MG63 (cell line): ENCODE measurements around the gene IL36G. TPM values are rescaled to one million over a fixed set of nuclear protein-coding genes. Genes with fewer than 3 reads are reported as not detected.
A peak's percentile ranks its signal among the peaks of the same experiment; 100 is the strongest.
"Not testable (repeated sequence)": the region's sequence is repeated elsewhere in the genome, so short reads cannot be mapped to it uniquely, and the experiment has no call there.

Experiments used
- DNase-seq: peaks from one replicate; pipeline ENCODE4 v3.0.0-alpha.2; 2020
- H3K27me3 ChIP-seq: fragments of 250-450 bp; sonication (Bioruptor Pico); 2 replicates; pipeline ENCODE4 v1.5.1; 2020; ENCODE audit warnings: mild to moderate bottlenecking, moderate library complexity
- H3K36me3 ChIP-seq: fragments of 250-450 bp; sonication (Bioruptor Pico); 2 replicates; pipeline ENCODE4 v1.5.1; 2020; ENCODE audit warnings: mild to moderate bottlenecking, moderate library complexity
- H3K4me3 ChIP-seq: fragments of 250-450 bp; sonication (Bioruptor Pico); 2 replicates; pipeline ENCODE4 v1.5.1; 2020; ENCODE audit warnings: mild to moderate bottlenecking, moderate library complexity
- H3K9me3 ChIP-seq: fragments of 250-450 bp; sonication (Bioruptor Pico); 2 replicates; pipeline ENCODE4 v1.5.1; 2020; ENCODE audit warnings: mild to moderate bottlenecking, moderate library complexity
- total RNA-seq: library from RNA; depleted of rRNA; stranded (reverse); fragments of >200 nt; shearing (Covaris generic); gene quantifications from 2 replicates; pipeline ENCODE4 v1.2.3, GENCODE V29; 2014; ENCODE audit warnings: low replicate concordance; rRNA removed

The IL36G gene
- not detected in 2 replicates for total RNA-seq

GRCh38 chr2:112977559-112978056, at the start of gene IL36G:
Gene IL36G, plus strand, starts transcription at chr2:112978006. Its CDS starts 633 bp downstream, at chr2:112978639.
- Histone ChIP-seq H3K36me3 (no peaks in the 10 kb centered on the region), H3K27me3 (peaks cover 2% of the 10 kb centered on the region; the same call in 1 of the 2 replicates), H3K9me3 (no peaks in the 10 kb centered on the region), H3K4me3 (no peak within 1 kb of the TSS)
- DNase-seq, result no peak

GRCh38 chr2:112933261-112933660, 44.5 kb upstream of the IL36G start:
- H3K4me3 ChIP-seq, result no peak overlapping the region
- no peak for DNase-seq
- H3K36me3 ChIP-seq, result no peaks in the 10 kb centered on the region
- H3K27me3 ChIP-seq, result no peaks in the 10 kb centered on the region
- H3K9me3 ChIP-seq, result no peaks in the 10 kb centered on the region

GRCh38 chr2:112934117-112934516, 43.7 kb upstream of the IL36G start:
- H3K4me3 ChIP-seq, H3K27me3 ChIP-seq, H3K9me3 ChIP-seq, H3K36me3 ChIP-seq, DNase-seq: not testable (repeated sequence)

GRCh38 chr2:112936927-112937232, 40.9 kb upstream of the IL36G start:
- Histone ChIP-seq H3K27me3 (no peaks in the 10 kb centered on the region), H3K4me3 (no peak overlapping the region), H3K36me3 (no peaks in the 10 kb centered on the region), H3K9me3 (no peaks in the 10 kb centered on the region)
- DNase-seq, result no peak

- Histone ChIP-seq H3K27me3 (no peaks in the 10 kb centered on the region), H3K36me3 (no peaks in the 10 kb centered on the region), H3K4me3 (no peak overlapping the region), H3K9me3 (no peaks in the 10 kb centered on the region)
- no peak for DNase-seq
Observed at GRCh38 chr2:112938904-112939303, 38.9 kb upstream of the IL36G start.

- DNase-seq, result no peak
- Histone ChIP-seq H3K9me3 (0 out of 2 replicates have a peak, but pooled peaks cover under 1% of the 10 kb centered on the region), H3K27me3 (no peaks in the 10 kb centered on the region), H3K36me3 (no peaks in the 10 kb centered on the region), H3K4me3 (no peak overlapping the region)
Observed at GRCh38 chr2:112939425-112939824, 38.4 kb upstream of the IL36G start.

GRCh38 chr2:112940859-112941625, 36.8 kb upstream of the IL36G start:
- H3K36me3 ChIP-seq, result no peaks in the 10 kb centered on the region

GRCh38 chr2:112941753-112942653, 35.8 kb upstream of the IL36G start:
- DNase-seq, result peak; percentile 67

More at GRCh38 chr2:112940859-112941625, 36.8 kb upstream of the IL36G start:
- no peak for DNase-seq
- no peak overlapping the region for H3K4me3 ChIP-seq
- H3K9me3 ChIP-seq, result peaks cover 7% of the 10 kb centered on the region
- H3K27me3 ChIP-seq, result no peaks in the 10 kb centered on the region

GRCh38 chr2:112942654-112943002, 35.2 kb upstream of the IL36G start:
- Histone ChIP-seq H3K9me3 (peaks cover 7% of the 10 kb centered on the region), H3K27me3 (no peaks in the 10 kb centered on the region), H3K4me3 (no peak overlapping the region), H3K36me3 (no peaks in the 10 kb centered on the region)
- DNase-seq, result no peak

More at GRCh38 chr2:112941753-112942653, 35.8 kb upstream of the IL36G start:
- no peaks in the 10 kb centered on the region for H3K36me3 ChIP-seq
- H3K27me3 ChIP-seq, result no peaks in the 10 kb centered on the region
- no peak overlapping the region for H3K4me3 ChIP-seq
- H3K9me3 ChIP-seq, result peaks cover 7% of the 10 kb centered on the region

GRCh38 chr2:112944971-112945370, 32.8 kb upstream of the IL36G start:
- Histone ChIP-seq H3K4me3 (no peak overlapping the region), H3K36me3 (no peaks in the 10 kb centered on the region), H3K27me3 (0 out of 2 replicates have a peak, but pooled peaks cover 2% of the 10 kb centered on the region), H3K9me3 (peaks cover 7% of the 10 kb centered on the region)
- no peak for DNase-seq

- Histone ChIP-seq H3K36me3 (no peaks in the 10 kb centered on the region), H3K4me3 (no peak overlapping the region), H3K9me3 (peaks cover 7% of the 10 kb centered on the region), H3K27me3 (peaks cover 2% of the 10 kb centered on the region; the same call in 1 of the 2 replicates)
- DNase-seq, result no peak
Observed at GRCh38 chr2:112946086-112946485, 31.7 kb upstream of the IL36G start.

GRCh38 chr2:112947374-112947773, 30.4 kb upstream of the IL36G start:
- Histone ChIP-seq H3K36me3 (no peaks in the 10 kb centered on the region), H3K4me3 (no peak overlapping the region), H3K9me3 (peaks cover 11% of the 10 kb centered on the region), H3K27me3 (peaks cover 2% of the 10 kb centered on the region; the same call in 1 of the 2 replicates)
- no peak for DNase-seq

- DNase-seq, result no peak
Observed at GRCh38 chr2:112949456-112949855, 28.4 kb upstream of the IL36G start.

GRCh38 chr2:112954364-112954763, 23.4 kb upstream of the IL36G start:
- Histone ChIP-seq H3K4me3 (no peak overlapping the region), H3K36me3 (no peaks in the 10 kb centered on the region), H3K9me3 (0 out of 2 replicates have a peak, but pooled peaks cover 3% of the 10 kb centered on the region), H3K27me3 (no peaks in the 10 kb centered on the region; the same call in 1 of the 2 replicates)
- no peak for DNase-seq

More at GRCh38 chr2:112949456-112949855, 28.4 kb upstream of the IL36G start:
- Histone ChIP-seq H3K36me3 (no peaks in the 10 kb centered on the region), H3K9me3 (peaks cover 10% of the 10 kb centered on the region), H3K4me3 (no peak overlapping the region), H3K27me3 (peaks cover 2% of the 10 kb centered on the region; the same call in 1 of the 2 replicates)

- Histone ChIP-seq H3K9me3 (no peaks in the 10 kb centered on the region), H3K27me3 (no peaks in the 10 kb centered on the region), H3K36me3 (no peaks in the 10 kb centered on the region), H3K4me3 (no peak overlapping the region)
- DNase-seq, result no peak
Observed at GRCh38 chr2:112957511-112957910, 20.3 kb upstream of the IL36G start.

- peak; percentile 28 for DNase-seq
- Histone ChIP-seq H3K9me3 (no peaks in the 10 kb centered on the region), H3K36me3 (no peaks in the 10 kb centered on the region), H3K4me3 (no peak overlapping the region), H3K27me3 (no peaks in the 10 kb centered on the region)
Observed at GRCh38 chr2:112958428-112959108, 19.2 kb upstream of the IL36G start.
